ENCODE results near the gene MVB12B.

MVB12B gene

DNA sequence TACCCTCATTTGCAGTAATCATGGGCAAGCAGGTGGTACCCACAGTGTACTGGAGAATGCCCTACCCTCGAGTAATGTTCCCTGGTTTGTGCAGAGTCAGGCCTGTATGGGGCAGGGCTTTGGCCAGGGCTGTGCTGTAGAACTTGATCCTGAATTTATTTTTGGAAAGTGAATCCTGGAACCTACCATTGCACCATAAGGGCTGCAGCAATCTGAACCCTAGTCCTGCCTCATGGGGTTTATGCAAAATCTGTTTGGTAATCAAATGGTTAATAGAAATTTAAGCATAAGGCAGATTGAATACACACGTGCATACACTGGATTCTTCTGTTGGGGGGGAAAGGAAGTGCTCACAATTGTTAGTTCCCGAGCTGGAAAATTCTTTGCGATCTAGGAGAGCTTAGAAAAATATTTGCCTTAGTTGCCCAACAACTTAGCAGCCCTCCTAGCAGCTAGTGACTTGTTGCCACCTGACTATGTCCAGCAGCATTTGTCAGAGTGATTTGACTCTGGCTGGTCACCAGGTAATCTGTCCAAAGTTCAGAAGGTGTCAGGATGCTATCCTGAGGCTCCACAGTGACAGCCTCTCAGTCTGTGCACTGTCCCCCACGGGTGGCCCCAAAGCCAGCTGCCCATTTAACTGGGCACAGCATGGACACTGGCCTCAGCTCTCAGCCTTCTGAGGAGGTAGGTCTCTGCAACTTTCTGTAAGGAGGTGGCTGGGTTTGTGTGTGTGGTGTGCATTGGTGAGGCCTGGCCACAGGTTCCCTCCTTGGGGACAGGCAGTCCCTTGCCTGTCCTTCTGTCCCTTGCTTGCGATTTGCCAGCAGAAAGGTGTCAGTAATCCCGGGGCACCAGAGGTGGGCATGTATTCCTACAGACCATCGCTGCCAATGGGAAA is 8.3 kb downstream of the MVB12B start:
- no peak for DNase-seq

GRCh38 chr9:126335837-126336735 is 9.5 kb downstream of the MVB12B start:
- no peak for DNase-seq

- DNase-seq = no peak
Observed at GRCh38 chr9:126336736-126337325, 10.2 kb downstream of the MVB12B start.

- no peak for DNase-seq
Observed at GRCh38 chr9:126337729-126338372, 11.2 kb downstream of the MVB12B start.

- DNase-seq = no peak
Observed at GRCh38 chr9:126338945-126339344, 12.3 kb downstream of the MVB12B start.

- no peak for DNase-seq
Observed at GRCh38 chr9:126341426-126341825, 14.8 kb downstream of the MVB12B start.

- DNase-seq = no peak
Observed at GRCh38 chr9:126341902-126342301, 15.3 kb downstream of the MVB12B start.

- DNase-seq = no peak
Observed at GRCh38 chr9:126342621-126343031, 16.0 kb downstream of the MVB12B start.

DNA sequence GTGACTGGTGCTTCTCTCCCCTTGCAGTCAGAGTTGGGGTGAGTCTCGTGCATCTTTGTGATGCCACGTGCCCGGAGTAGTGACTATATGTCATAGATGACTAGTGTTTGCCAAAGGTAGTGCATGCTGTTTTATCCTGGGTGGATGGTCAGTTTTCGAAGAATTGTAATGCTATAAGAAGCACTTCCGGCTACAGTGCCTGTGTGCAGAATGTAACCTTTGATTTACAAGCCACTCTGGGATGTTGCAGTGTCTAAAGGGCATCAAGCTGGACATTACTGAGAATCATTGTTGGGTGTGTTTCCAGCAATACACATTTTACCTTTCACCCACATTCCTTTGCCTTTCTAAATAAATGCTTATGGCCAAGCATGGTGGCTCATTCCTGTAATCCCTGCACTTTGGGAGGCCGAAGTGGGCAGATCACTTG is 16.7 kb downstream of the MVB12B start:
- DNase-seq = no peak

- no peak for DNase-seq
Observed at GRCh38 chr9:126346031-126346430, 19.4 kb downstream of the MVB12B start.

GRCh38 chr9:126347093-126347492 is 20.5 kb downstream of the MVB12B start:
- DNase-seq = no peak

GRCh38 chr9:126347911-126348760 is 21.5 kb downstream of the MVB12B start:
- no peak for DNase-seq

GRCh38 chr9:126348911-126349550 is 22.4 kb downstream of the MVB12B start:
- no peak for DNase-seq

GRCh38 chr9:126354887-126355770 is 28.5 kb downstream of the MVB12B start:
- no peak for DNase-seq

- no peak for DNase-seq
Observed at GRCh38 chr9:126357074-126357473, 30.4 kb downstream of the MVB12B start.

DNA sequence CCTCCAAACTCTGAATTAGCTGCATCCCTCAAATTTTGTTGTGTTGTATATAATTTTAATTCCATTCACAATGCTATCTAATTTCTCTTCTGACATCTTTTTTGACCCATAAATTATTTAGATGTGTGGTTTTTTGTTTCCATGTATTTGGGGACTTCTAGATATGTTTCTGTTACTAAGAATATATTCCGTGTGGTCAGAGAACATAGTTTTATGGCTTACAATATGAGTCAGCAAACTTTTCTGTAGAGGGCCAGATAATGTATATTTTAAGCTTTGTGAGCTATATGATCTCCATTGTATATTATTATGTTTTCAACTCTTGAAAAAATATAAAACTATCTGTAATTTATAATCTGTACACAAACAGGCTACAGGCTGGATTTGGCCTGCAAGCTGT is 33.4 kb downstream of the MVB12B start:
- DNase-seq = no peak

- DNase-seq = no peak
Observed at GRCh38 chr9:126361810-126362238, 35.2 kb downstream of the MVB12B start.

DNA sequence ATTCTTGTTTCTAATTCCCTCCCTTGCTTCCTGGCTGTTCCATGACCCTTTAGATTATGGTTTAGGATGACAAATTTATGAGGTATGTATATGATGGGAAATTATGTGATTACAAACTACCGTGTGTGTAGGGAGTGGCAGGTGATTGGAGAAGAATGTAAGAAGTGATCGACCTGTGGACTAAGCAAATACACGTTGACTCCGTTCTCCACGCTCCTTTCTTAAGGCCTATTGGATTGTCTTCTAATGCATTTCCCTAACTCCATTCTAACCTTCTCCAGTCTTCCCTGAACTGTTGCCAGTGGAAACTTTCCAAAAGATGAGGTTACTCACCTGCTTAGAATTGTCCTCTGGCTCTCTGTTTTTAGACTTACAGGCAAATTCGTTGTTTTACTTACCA is 36.6 kb downstream of the MVB12B start:
- DNase-seq = no peak

DNA sequence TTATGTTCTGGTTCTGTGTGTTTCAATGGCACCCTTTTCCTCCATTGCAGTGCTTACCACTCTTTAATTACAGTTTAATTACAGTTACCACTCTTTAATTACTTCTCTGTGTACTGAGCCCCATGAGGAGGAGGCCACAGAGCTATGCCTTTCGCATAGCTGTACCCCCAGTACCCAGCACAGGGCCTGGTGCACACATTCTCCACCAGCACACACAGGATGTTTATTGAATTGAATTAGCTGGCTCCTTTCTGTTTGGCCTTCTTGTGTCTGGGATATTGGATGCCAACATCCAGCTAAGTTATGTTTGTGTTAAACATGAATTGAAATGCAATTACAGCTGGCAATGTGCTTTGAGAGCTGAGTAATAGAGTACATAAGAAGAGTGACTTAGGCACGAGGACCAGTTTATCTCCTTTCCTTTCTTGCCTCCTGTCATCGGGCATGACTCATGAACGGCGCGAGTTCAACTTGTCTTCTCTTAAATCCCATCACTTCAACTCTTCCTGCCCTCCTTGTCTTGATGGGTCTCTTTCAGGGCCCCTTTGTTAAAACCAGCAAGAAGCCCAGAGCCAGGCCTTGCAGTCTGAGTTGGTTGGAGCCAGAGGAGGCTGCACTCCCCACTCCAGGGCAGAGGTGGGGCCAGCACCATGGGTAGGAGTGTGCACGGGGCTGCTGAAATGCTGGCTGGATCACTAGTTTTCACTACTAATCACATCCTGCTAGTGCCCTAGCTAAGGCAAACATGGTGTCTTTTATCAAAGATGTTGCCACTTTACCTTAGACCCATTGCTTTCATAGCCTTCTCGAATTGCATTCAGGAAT is 37.4 kb downstream of the MVB12B start:
- DNase-seq = no peak
